Measurements from ENCODE around the gene EID3.
A peak's percentile ranks its signal among the peaks of the same experiment; 100 is the strongest.

Gene EID3

GRCh38 chr12:104290320-104290719 is 13.2 kb upstream of the EID3 start:
- no peak for DNase-seq

GRCh38 chr12:104290855-104291254 is 12.7 kb upstream of the EID3 start:
- no peak for DNase-seq

GRCh38 chr12:104291867-104292524 is 11.5 kb upstream of the EID3 start:
- no peak for DNase-seq

GRCh38 chr12:104292872-104293794 is 10.4 kb upstream of the EID3 start:
- no peak for DNase-seq

- DNase-seq = peak; percentile 11
These were observed 9.2 kb upstream of the EID3 start for GRCh38 chr12:104294158-104294859.

- no peak for DNase-seq
These were observed 8.4 kb upstream of the EID3 start for GRCh38 chr12:104294927-104295668.

GRCh38 chr12:104295954-104296353 is 7.6 kb upstream of the EID3 start:
- no peak for DNase-seq

GRCh38 chr12:104296718-104297117 is 6.8 kb upstream of the EID3 start:
- DNase-seq = no peak

GRCh38 chr12:104297477-104298113 is 5.9 kb upstream of the EID3 start:
- no peak for DNase-seq

- no peak for DNase-seq
These were observed 3.6 kb upstream of the EID3 start for GRCh38 chr12:104299842-104300481.

GRCh38 chr12:104304261-104305009 is 896 bp downstream of the EID3 start:
- no peak for DNase-seq

GRCh38 chr12:104305349-104305748 is 1.8 kb downstream of the EID3 start:
- DNase-seq = no peak

- no peak for DNase-seq
These were observed 2.8 kb downstream of the EID3 start for GRCh38 chr12:104306376-104306775.

GRCh38 chr12:104306943-104307654 is 3.6 kb downstream of the EID3 start:
- DNase-seq = no peak

GRCh38 chr12:104307655-104308000 is 4.1 kb downstream of the EID3 start:
- no peak for DNase-seq

GRCh38 chr12:104309446-104309993 is 6.0 kb downstream of the EID3 start:
- peak; percentile 77 for DNase-seq

- DNase-seq = no peak
These were observed 7.5 kb downstream of the EID3 start for GRCh38 chr12:104310751-104311633.

GRCh38 chr12:104312202-104312601 is 8.7 kb downstream of the EID3 start:
- DNase-seq = no peak

- no peak for DNase-seq
These were observed 9.1 kb downstream of the EID3 start for GRCh38 chr12:104312654-104313053.

Data from NCI-H146 (cell line).